Non-pigmented ciliary epithelial cell (primary cell): Measurements from ENCODE around the gene PM20D2.
"Not testable (repeated sequence)": the region's sequence is repeated elsewhere in the genome, so short reads cannot be mapped to it uniquely, and the experiment has no call there.

ENCODE experiments used
- DNase-seq: peaks from one replicate; pipeline ENCODE4 v3.0.0-alpha.2; 2010; ENCODE audit warnings: low read depth

PM20D2 gene

GRCh38 chr6:89145956-89146717 is at the start of gene PM20D2:
PM20D2 (plus strand) TSS chr6:89146055; CDS start chr6:89146145, 90 bp downstream.
- DNase-seq: no peak

GRCh38 chr6:89098461-89098860 is 47.4 kb upstream of the PM20D2 start:
- no peak for DNase-seq

GRCh38 chr6:89100114-89100513 is 45.7 kb upstream of the PM20D2 start:
- DNase-seq: no peak

- no peak for DNase-seq
Measured at GRCh38 chr6:89110284-89110683, 35.6 kb upstream of the PM20D2 start.

- DNase-seq: no peak
Measured at GRCh38 chr6:89111933-89112332, 33.9 kb upstream of the PM20D2 start.

GRCh38 chr6:89116702-89117101 is 29.2 kb upstream of the PM20D2 start:
- no peak for DNase-seq

- DNase-seq: no peak
Measured at GRCh38 chr6:89117211-89118108, 28.4 kb upstream of the PM20D2 start, which contains the start of gene SRSF12. SRSF12 (minus strand) TSS chr6:89118071; CDS start chr6:89117887, 184 bp downstream.

- no peak for DNase-seq
Measured at GRCh38 chr6:89118931-89119330, 26.9 kb upstream of the PM20D2 start.

- DNase-seq: no peak
Measured at GRCh38 chr6:89120371-89120770, 25.5 kb upstream of the PM20D2 start.

GRCh38 chr6:89121934-89122333 is 23.9 kb upstream of the PM20D2 start:
- DNase-seq: no peak

GRCh38 chr6:89122625-89123024 is 23.2 kb upstream of the PM20D2 start:
- no peak for DNase-seq

- DNase-seq: not testable (repeated sequence)
Measured at GRCh38 chr6:89128256-89128671, 17.6 kb upstream of the PM20D2 start.

GRCh38 chr6:89131599-89131998 is 14.3 kb upstream of the PM20D2 start:
- no peak for DNase-seq

GRCh38 chr6:89132057-89132456 is 13.8 kb upstream of the PM20D2 start:
- no peak for DNase-seq

- DNase-seq: no peak
Measured at GRCh38 chr6:89133981-89134380, 11.9 kb upstream of the PM20D2 start.

- no peak for DNase-seq
Measured at GRCh38 chr6:89134723-89135122, 11.1 kb upstream of the PM20D2 start.

GRCh38 chr6:89138173-89138572 is 7.7 kb upstream of the PM20D2 start:
- DNase-seq: no peak

GRCh38 chr6:89139509-89140346 is 6.1 kb upstream of the PM20D2 start:
- DNase-seq: no peak

GRCh38 chr6:89140347-89141156 is 5.3 kb upstream of the PM20D2 start:
- DNase-seq: no peak

- DNase-seq: no peak
Measured at GRCh38 chr6:89144354-89144906, 1.4 kb upstream of the PM20D2 start.
